T-cell (primary cell): ENCODE data around the gene CARTPT. TPM values are rescaled to one million over a fixed set of nuclear protein-coding genes. Genes with fewer than 3 reads are reported as not detected.

Experiments used
- ATAC-seq, 4 experiments: fragments of 200-7000 bp in 3 of 4; fragments of 150-1000 bp in 1 of 4; cut with Tn5 transposase; replicated peaks in 1 of 4; 1 replicate in 3 of 4; 2 replicates in 1 of 4; pipeline ENCODE4 v1.10.0; 2021; ENCODE audit warnings: moderate library complexity in 3 of 4, mild to moderate bottlenecking in 2 of 4, moderate number of reproducible peaks in 1 of 4
- CTCF ChIA-PET, 2 donors: fragments of 300-600 bp; sonication (Branson Sonifier 250); formaldehyde crosslinking; loops; one replicate each; lab custom pipeline; 2022; ENCODE audit warnings: antibody characterized with exemption in 2 of 2; lab: Charles Lee
- POLR2A ChIA-PET, 2 donors: fragments of 300-600 bp; sonication (Branson Sonifier 250); formaldehyde crosslinking; loops; one replicate each; lab custom pipeline; 2022; ENCODE audit warnings: antibody characterized with exemption in 2 of 2; lab: Charles Lee
- DNase-seq, 35 experiments: peaks; one replicate each; pipeline versions ENCODE4 v3.0.0 to v3.0.0-alpha.2; 2013 to 2023
- H3K27ac ChIP-seq: one replicate; pipeline ENCODE4 v1.5.1; 2013; ENCODE audit warnings: low read length
- H3K27me3 ChIP-seq, 2 experiments: replicated peaks in 1 of 2; 1 replicate in 1 of 2; 2 replicates in 1 of 2; pipeline versions ENCODE4 v1.6.1 to v1.7.0; 2013; ENCODE audit warnings: low read length in 1 of 2, mixed read lengths in 1 of 2; ENCODE audit not compliant: control insufficient read depth in 2 of 2, insufficient read depth in 2 of 2; ENCODE audit errors: extremely low read depth in 1 of 2
- H3K36me3 ChIP-seq, 2 donors: 1 replicate in 1 of 2; 2 replicates in 1 of 2; pipeline versions ENCODE4 v1.6.1 to v1.7.0; 2013; ENCODE audit warnings: low read length in 1 of 2; ENCODE audit not compliant: control insufficient read depth in 2 of 2, insufficient read depth in 1 of 2; ENCODE audit errors: extremely low read depth in 1 of 2
- H3K4me1 ChIP-seq, 2 experiments: 1 replicate in 1 of 2; 2 replicates in 1 of 2; pipeline versions ENCODE4 v1.6.1 to v1.7.0; 2013; ENCODE audit warnings: low read length in 2 of 2, mixed read lengths in 1 of 2; ENCODE audit not compliant: insufficient read depth in 2 of 2, control insufficient read depth in 1 of 2; ENCODE audit errors: extremely low read depth in 1 of 2
- H3K4me3 ChIP-seq, 2 donors: 1 replicate in 1 of 2; 2 replicates in 1 of 2; pipeline versions ENCODE4 v1.5.1 to v1.7.0; 2013; ENCODE audit warnings: mild to moderate bottlenecking in 2 of 2, low read length in 1 of 2, moderate library complexity in 1 of 2; ENCODE audit not compliant: control insufficient read depth in 1 of 2; ENCODE audit errors: extremely low read depth in 1 of 2
- H3K9me3 ChIP-seq: 2 replicates; pipeline ENCODE4 v1.7.0; 2013
- H3K27ac Mint-ChIP-seq, 2 donors: one replicate each; pipeline ENCODE4 v1.8.0; 2020 to 2021; ENCODE audit warnings: mild to moderate bottlenecking in 2 of 2, mixed read lengths in 2 of 2
- H3K27me3 Mint-ChIP-seq, 2 donors: one replicate each; pipeline ENCODE4 v1.8.0; 2021 to 2022; ENCODE audit warnings: mixed read lengths in 2 of 2
- H3K36me3 Mint-ChIP-seq: one replicate; pipeline ENCODE4 v1.8.0; 2021; ENCODE audit warnings: mixed read lengths
- H3K4me1 Mint-ChIP-seq, 3 donors: one replicate each; pipeline ENCODE4 v1.8.0; 2020 to 2022; ENCODE audit warnings: mixed read lengths in 3 of 3, mild to moderate bottlenecking in 1 of 3
- H3K4me3 Mint-ChIP-seq, 3 donors: one replicate each; pipeline ENCODE4 v1.8.0; 2020 to 2022; ENCODE audit warnings: mild to moderate bottlenecking in 3 of 3, mixed read lengths in 3 of 3, moderate library complexity in 3 of 3
- H3K9me3 Mint-ChIP-seq, 3 donors: one replicate each; pipeline ENCODE4 v1.8.0; 2020 to 2022; ENCODE audit warnings: mixed read lengths in 3 of 3
- WGBS: methylation state at CpG from one replicate; pipeline ENCODE4 v1.1.5; 2013; ENCODE audit warnings: missing lambda C conversion rate; ENCODE audit not compliant: insufficient coverage; 5-methylcytosine and 5-hydroxymethylcytosine counted together
- total RNA-seq, 35 experiments: library from RNA in 6 of 35; stranded (reverse) in 6 of 35; fragments of 120-200 nt in 1 of 35; gene quantifications; one replicate each; pipeline versions ENCODE4 v1.2.1 to v1.2.4 and lab custom pipeline; 2013 to 2026

CARTPT gene
- total RNA-seq, 5 donors from 2014 or later (not counting 1 experiment from before 2014, with no cell fraction given) = not detected

GRCh38 chr5:71727978-71728377, 8.9 kb downstream of the CARTPT start:
- H3K9me3 Mint-ChIP-seq = no peaks in the 10 kb centered on the region
- Histone ChIP-seq H3K27me3 (peaks cover 0 to 6% of the 10 kb centered on the region in 2 experiments), H3K4me3 (no peak overlapping the region), H3K27ac (no peak overlapping the region), H3K36me3 (no peaks in the 10 kb centered on the region), H3K4me1 (no peaks in the 10 kb centered on the region), H3K9me3 (no peaks in the 10 kb centered on the region)
- H3K4me3 Mint-ChIP-seq = no peak overlapping the region
- no CpG with 5 or more reads among the region's 2 CpGs for WGBS
- no peaks in the 10 kb centered on the region for H3K36me3 Mint-ChIP-seq
- ChIA-PET POLR2A (interaction anchor here in 1 of 2 donors (0.6 kb wide), 1 partner anchor 45 kb away, joined by 4 read pairs; no protein-coding TSS in a partner anchor), CTCF (no interaction called here)
- no peak overlapping the region for H3K27ac Mint-ChIP-seq
- peaks cover 37 to 39% of the 10 kb centered on the region in 2 donors for H3K27me3 Mint-ChIP-seq
- no peak for DNase-seq
- ATAC-seq = no peak
- H3K4me1 Mint-ChIP-seq = no peaks in the 10 kb centered on the region

GRCh38 chr5:71731015-71731414, 11.9 kb downstream of the CARTPT start:
- no peak overlapping the region for H3K4me3 ChIP-seq
- no peaks in the 10 kb centered on the region for H3K36me3 ChIP-seq
- H3K4me1 Mint-ChIP-seq = no peaks in the 10 kb centered on the region
- ChIA-PET POLR2A (no interaction called here), CTCF (no interaction called here)
- H3K27me3 ChIP-seq = peaks cover 0 to 3% of the 10 kb centered on the region in 2 experiments
- ATAC-seq (no peak), DNase-seq (no peak)
- no peak overlapping the region for H3K4me3 Mint-ChIP-seq
- H3K9me3 Mint-ChIP-seq = no peaks in the 10 kb centered on the region
- H3K27ac Mint-ChIP-seq = no peak overlapping the region
- no peaks in the 10 kb centered on the region for H3K36me3 Mint-ChIP-seq
- H3K9me3 ChIP-seq = no peaks in the 10 kb centered on the region
- peaks cover 26 to 43% of the 10 kb centered on the region in 2 donors for H3K27me3 Mint-ChIP-seq
- H3K27ac ChIP-seq = no peak overlapping the region
- H3K4me1 ChIP-seq = no peaks in the 10 kb centered on the region

- Mint-ChIP-seq H3K4me1 (no peaks in the 10 kb centered on the region), H3K27me3 (peaks cover 25 to 39% of the 10 kb centered on the region in 2 donors), H3K9me3 (no peaks in the 10 kb centered on the region), H3K4me3 (no peak overlapping the region), H3K27ac (no peak overlapping the region), H3K36me3 (no peaks in the 10 kb centered on the region)
- ChIA-PET CTCF (no interaction called here), POLR2A (no interaction called here)
- Histone ChIP-seq H3K9me3 (no peaks in the 10 kb centered on the region), H3K36me3 (no peaks in the 10 kb centered on the region), H3K4me3 (no peak overlapping the region), H3K4me1 (no peaks in the 10 kb centered on the region), H3K27ac (no peak overlapping the region), H3K27me3 (peaks cover 0 to 1% of the 10 kb centered on the region in 2 experiments)
- 33% methylated on average over 1 of the region's 1 CpG for WGBS
- DNase-seq (no peak), ATAC-seq (no peak)
These were observed 12.9 kb downstream of the CARTPT start for GRCh38 chr5:71732011-71732410.

GRCh38 chr5:71734141-71734540, 15.1 kb downstream of the CARTPT start:
- peaks cover 21 to 30% of the 10 kb centered on the region in 2 donors for H3K27me3 Mint-ChIP-seq
- H3K27ac ChIP-seq = no peak overlapping the region
- no peaks in the 10 kb centered on the region for H3K4me1 Mint-ChIP-seq
- H3K9me3 Mint-ChIP-seq = no peaks in the 10 kb centered on the region
- no peak for DNase-seq
- ChIA-PET CTCF (no interaction called here), POLR2A (no interaction called here)
- no peak overlapping the region for H3K4me3 ChIP-seq
- no peak for ATAC-seq
- no peak overlapping the region for H3K27ac Mint-ChIP-seq
- H3K4me1 ChIP-seq = no peaks in the 10 kb centered on the region
- H3K36me3 ChIP-seq = no peaks in the 10 kb centered on the region
- peaks cover 0 to 2% of the 10 kb centered on the region in 2 experiments for H3K27me3 ChIP-seq
- no peaks in the 10 kb centered on the region for H3K9me3 ChIP-seq
- no peaks in the 10 kb centered on the region for H3K36me3 Mint-ChIP-seq
- no peak overlapping the region for H3K4me3 Mint-ChIP-seq

GRCh38 chr5:71737931-71738539, 19.0 kb downstream of the CARTPT start:
- no peak for DNase-seq
- no peak for ATAC-seq
- WGBS = 79% methylated on average over 3 of the region's 7 CpGs
- Histone ChIP-seq H3K27ac (no peak overlapping the region), H3K4me1 (no peaks in the 10 kb centered on the region), H3K4me3 (no peak overlapping the region), H3K27me3 (peaks cover 0 to 2% of the 10 kb centered on the region in 2 experiments), H3K36me3 (no peaks in the 10 kb centered on the region), H3K9me3 (no peaks in the 10 kb centered on the region)
- Mint-ChIP-seq H3K4me3 (no peak overlapping the region), H3K9me3 (peaks cover 0 to 11% (median 9%) of the 10 kb centered on the region in 3 donors), H3K27ac (no peak overlapping the region), H3K4me1 (no peaks in the 10 kb centered on the region), H3K27me3 (peaks cover 17 to 26% of the 10 kb centered on the region in 2 donors), H3K36me3 (no peaks in the 10 kb centered on the region)
- ChIA-PET CTCF (no interaction called here), POLR2A (no interaction called here)

GRCh38 chr5:71738662-71739361, 19.7 kb downstream of the CARTPT start:
- WGBS = 86% methylated on average over 1 of the region's 4 CpGs
- DNase-seq (no peak), ATAC-seq (no peak)
- H3K27ac Mint-ChIP-seq = no peak overlapping the region
- no peaks in the 10 kb centered on the region for H3K4me1 Mint-ChIP-seq
- ChIA-PET CTCF (no interaction called here), POLR2A (no interaction called here)
- Histone ChIP-seq H3K27ac (no peak overlapping the region), H3K27me3 (peaks cover 0 to 2% of the 10 kb centered on the region in 2 experiments), H3K4me1 (no peaks in the 10 kb centered on the region), H3K4me3 (no peak overlapping the region), H3K36me3 (no peaks in the 10 kb centered on the region), H3K9me3 (no peaks in the 10 kb centered on the region)
- H3K27me3 Mint-ChIP-seq = peaks cover 17 to 24% of the 10 kb centered on the region in 2 donors
- H3K9me3 Mint-ChIP-seq = peaks cover 0 to 11% (median 9%) of the 10 kb centered on the region in 3 donors
- no peaks in the 10 kb centered on the region for H3K36me3 Mint-ChIP-seq
- H3K4me3 Mint-ChIP-seq = no peak overlapping the region
